ENCODE results near the gene CDK13.
"Not testable (repeated sequence)": the region's sequence is repeated elsewhere in the genome, so short reads cannot be mapped to it uniquely, and the experiment has no call there.

Gene CDK13

GRCh38 chr7:40137563-40137962 is 187.5 kb downstream of the CDK13 start:
- Histone ChIP-seq H3K79me2 (ENCODE audit: low read length) (peaks cover 18% of the 10 kb centered on the region), H3K27me3 (ENCODE audit: low read depth, low read length) (no peaks in the 10 kb centered on the region), H4K20me1 (ENCODE audit: insufficient read depth, low read length) (peaks cover 11% of the 10 kb centered on the region; the same call in 1 of the 2 replicates), H3K4me3 (ENCODE audit: low read length) (no peak overlapping the region), H3K27ac (ENCODE audit: low read length) (no peak overlapping the region), H3K4me2 (ENCODE audit: low read length) (no peak overlapping the region), H3K4me1 (ENCODE audit: low read length) (peaks cover 12% of the 10 kb centered on the region), H3K9ac (ENCODE audit: low read length) (no peak overlapping the region), H3K36me3 (replicated peaks; ENCODE audit: low read depth, low read length) (peaks cover 5% of the 10 kb centered on the region), H3K9me3 (ENCODE audit: insufficient read depth, low read length) (no peaks in the 10 kb centered on the region), H2AFZ (ENCODE audit: low read depth, low read length) (no peak overlapping the region)
- no peak for TF ChIP-seq CTCF (IDR thresholded peaks at IDR 0.05; ENCODE audit: low read depth, low read length)
- TF ChIP-seq EZH2phosphoT487 (IDR thresholded peaks at IDR 0.05; ENCODE audit: low read depth) = no peak

GRCh38 chr7:40138973-40139372 is 188.9 kb downstream of the CDK13 start:
- no peak for TF ChIP-seq EZH2phosphoT487 (IDR thresholded peaks at IDR 0.05; ENCODE audit: low read depth)
- peaks cover 4% of the 10 kb centered on the region for H3K79me2 ChIP-seq (ENCODE audit: low read length)
- no peak overlapping the region for H3K4me3 ChIP-seq (ENCODE audit: low read length)
- H3K4me1 ChIP-seq (ENCODE audit: low read length) = peaks cover 4% of the 10 kb centered on the region; the same call in 1 of the 2 replicates
- H4K20me1 ChIP-seq (ENCODE audit: insufficient read depth, low read length) = no peaks in the 10 kb centered on the region
- H3K9me3 ChIP-seq (ENCODE audit: insufficient read depth, low read length) = no peaks in the 10 kb centered on the region
- H3K36me3 ChIP-seq (replicated peaks; ENCODE audit: low read depth, low read length) = no peaks in the 10 kb centered on the region
- no peak overlapping the region for H3K9ac ChIP-seq (ENCODE audit: low read length)
- H3K4me2 ChIP-seq (ENCODE audit: low read length) = no peak overlapping the region
- peaks cover 3% of the 10 kb centered on the region; the same call in 1 of the 2 replicates for H3K27me3 ChIP-seq (ENCODE audit: low read depth, low read length)
- H3K27ac ChIP-seq (ENCODE audit: low read length) = no peak overlapping the region
- H2AFZ ChIP-seq (ENCODE audit: low read depth, low read length) = no peak overlapping the region

GRCh38 chr7:40139891-40140290 is 189.8 kb downstream of the CDK13 start:
- not testable (repeated sequence) for H3K4me3 ChIP-seq (ENCODE audit: low read length); H4K20me1 ChIP-seq (ENCODE audit: insufficient read depth, low read length); H3K9ac ChIP-seq (ENCODE audit: low read length); H2AFZ ChIP-seq (ENCODE audit: low read depth, low read length); H3K36me3 ChIP-seq (replicated peaks; ENCODE audit: low read depth, low read length); H3K4me2 ChIP-seq (ENCODE audit: low read length); H3K4me1 ChIP-seq (ENCODE audit: low read length); H3K27me3 ChIP-seq (ENCODE audit: low read depth, low read length); H3K9me3 ChIP-seq (ENCODE audit: insufficient read depth, low read length); H3K79me2 ChIP-seq (ENCODE audit: low read length); H3K27ac ChIP-seq (ENCODE audit: low read length)

DNA sequence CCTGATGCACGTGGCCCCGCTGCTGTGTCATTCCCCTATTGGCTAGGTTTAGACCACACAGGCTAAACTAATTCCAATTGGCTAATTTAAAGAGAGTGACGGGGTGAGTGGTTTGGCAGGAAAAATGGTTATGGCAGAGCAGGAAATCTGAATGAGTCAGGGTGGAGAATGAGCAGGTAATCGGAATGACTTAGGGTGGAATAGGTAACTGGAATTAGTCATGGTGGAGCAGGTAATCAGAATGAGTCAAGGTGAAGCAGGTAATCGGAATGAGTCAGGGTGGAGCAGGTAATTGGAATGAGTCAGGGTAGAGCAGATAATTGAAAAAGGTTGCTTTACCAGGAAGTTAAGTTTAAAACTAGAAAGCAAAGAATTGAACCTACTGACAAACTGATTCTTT is 191.9 kb downstream of the CDK13 start:
- H3K4me2 ChIP-seq (ENCODE audit: low read length); H3K9ac ChIP-seq (ENCODE audit: low read length); H3K36me3 ChIP-seq (replicated peaks; ENCODE audit: low read depth, low read length): not testable (repeated sequence)

DNA sequence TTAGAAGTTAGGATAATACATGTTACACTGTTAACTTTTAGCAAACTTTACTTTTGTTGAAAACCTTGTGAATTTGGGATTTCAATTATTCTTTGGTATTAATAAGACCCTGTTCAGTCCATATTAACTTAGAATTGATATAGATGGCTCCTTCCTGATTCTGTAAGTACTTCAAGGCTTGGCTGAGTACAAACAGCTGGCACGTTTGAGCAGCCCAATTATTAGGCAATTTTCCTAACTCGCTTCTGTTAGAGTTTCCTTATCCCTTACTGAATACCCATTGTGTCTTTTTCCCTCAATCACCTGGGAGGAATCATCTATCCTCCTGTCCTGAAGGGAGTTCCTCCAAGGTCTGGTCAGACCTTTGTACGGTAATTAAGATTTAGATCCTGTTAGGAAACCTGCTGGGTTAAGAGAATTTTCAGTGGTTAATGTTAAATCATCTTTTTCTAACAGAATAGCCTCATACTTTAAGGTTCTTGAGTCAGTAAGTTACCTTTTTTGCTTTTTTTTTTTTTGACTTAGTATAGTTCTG is 195.6 kb downstream of the CDK13 start:
- not testable (repeated sequence) for H3K4me1 ChIP-seq (ENCODE audit: low read length); H3K36me3 ChIP-seq (replicated peaks; ENCODE audit: low read depth, low read length); H3K27ac ChIP-seq (ENCODE audit: low read length); H3K4me2 ChIP-seq (ENCODE audit: low read length); H3K9me3 ChIP-seq (ENCODE audit: insufficient read depth, low read length); H3K27me3 ChIP-seq (ENCODE audit: low read depth, low read length); H3K4me3 ChIP-seq (ENCODE audit: low read length); H3K9ac ChIP-seq (ENCODE audit: low read length); H3K79me2 ChIP-seq (ENCODE audit: low read length); H4K20me1 ChIP-seq (ENCODE audit: insufficient read depth, low read length); H2AFZ ChIP-seq (ENCODE audit: low read depth, low read length)

More for the DNA sequence above, 191.9 kb downstream of the CDK13 start:
- H3K4me3 ChIP-seq (ENCODE audit: low read length); H2AFZ ChIP-seq (ENCODE audit: low read depth, low read length); H3K79me2 ChIP-seq (ENCODE audit: low read length); H3K27ac ChIP-seq (ENCODE audit: low read length); H3K27me3 ChIP-seq (ENCODE audit: low read depth, low read length); H4K20me1 ChIP-seq (ENCODE audit: insufficient read depth, low read length); H3K4me1 ChIP-seq (ENCODE audit: low read length); H3K9me3 ChIP-seq (ENCODE audit: insufficient read depth, low read length): not testable (repeated sequence)

DNA sequence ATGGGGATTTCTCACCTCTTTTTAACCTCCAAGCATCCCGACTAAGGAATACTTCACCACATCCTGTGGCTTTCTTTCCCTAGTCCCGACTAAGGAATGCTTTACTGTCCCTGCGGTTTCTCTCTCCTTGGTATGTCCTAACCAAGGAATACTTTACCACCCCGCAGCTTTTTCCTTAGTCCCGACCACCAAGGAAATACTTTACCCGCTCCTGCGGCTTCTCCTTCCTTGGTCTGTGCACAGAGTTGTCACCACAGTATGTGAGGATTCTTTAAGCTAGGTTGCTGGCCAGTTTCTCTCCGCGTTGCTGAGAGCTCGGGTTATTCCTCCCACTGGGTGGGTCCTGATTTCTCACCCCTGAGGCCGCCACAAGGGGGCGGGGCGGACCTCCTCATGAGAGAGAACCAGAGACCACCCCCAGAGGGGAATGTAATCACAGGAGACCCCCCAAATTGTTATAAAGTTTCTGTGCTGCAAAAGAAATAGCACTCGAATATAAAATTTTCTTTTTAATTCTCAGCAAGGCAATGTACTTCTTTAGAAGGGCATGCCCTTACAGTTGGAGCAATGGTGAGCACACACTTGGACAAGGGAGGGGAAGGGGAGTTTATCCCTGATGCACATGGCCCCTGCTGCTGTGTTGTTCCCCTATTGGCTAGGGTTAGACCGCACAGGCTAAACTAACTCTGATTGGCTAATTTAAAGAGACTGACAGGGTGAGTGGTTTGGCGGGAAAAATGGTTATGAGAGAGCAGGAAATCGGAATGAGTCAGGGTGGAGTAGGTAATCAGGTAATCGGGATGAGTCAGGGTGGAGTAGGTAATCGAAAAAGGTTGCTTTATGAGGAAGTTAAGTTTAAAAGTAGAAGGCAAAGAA is 197.6 kb downstream of the CDK13 start:
- peaks cover 7% of the 10 kb centered on the region; the same call in 1 of the 2 replicates for H3K27me3 ChIP-seq (ENCODE audit: low read depth, low read length)
- no peak overlapping the region for H3K27ac ChIP-seq (ENCODE audit: low read length)
- TF ChIP-seq CTCF (IDR thresholded peaks at IDR 0.05; ENCODE audit: low read depth, low read length) = no peak
- no peak for TF ChIP-seq EZH2phosphoT487 (IDR thresholded peaks at IDR 0.05; ENCODE audit: low read depth)
- no peaks in the 10 kb centered on the region for H3K9me3 ChIP-seq (ENCODE audit: insufficient read depth, low read length)
- H2AFZ ChIP-seq (ENCODE audit: low read depth, low read length) = no peak overlapping the region
- H3K9ac ChIP-seq (ENCODE audit: low read length) = no peak overlapping the region
- H3K4me2 ChIP-seq (ENCODE audit: low read length) = no peak overlapping the region
- no peak overlapping the region for H3K4me3 ChIP-seq (ENCODE audit: low read length)
- H3K79me2 ChIP-seq (ENCODE audit: low read length) = no peaks in the 10 kb centered on the region
- H3K36me3 ChIP-seq (replicated peaks; ENCODE audit: low read depth, low read length) = no peaks in the 10 kb centered on the region
- no peaks in the 10 kb centered on the region for H4K20me1 ChIP-seq (ENCODE audit: insufficient read depth, low read length)
- no peaks in the 10 kb centered on the region for H3K4me1 ChIP-seq (ENCODE audit: low read length)

GRCh38 chr7:40148247-40148580 is 198.2 kb downstream of the CDK13 start:
- H3K4me1 ChIP-seq (ENCODE audit: low read length); H3K79me2 ChIP-seq (ENCODE audit: low read length); H3K4me3 ChIP-seq (ENCODE audit: low read length); H3K9ac ChIP-seq (ENCODE audit: low read length); H3K9me3 ChIP-seq (ENCODE audit: insufficient read depth, low read length); H4K20me1 ChIP-seq (ENCODE audit: insufficient read depth, low read length); H3K4me2 ChIP-seq (ENCODE audit: low read length); H3K27me3 ChIP-seq (ENCODE audit: low read depth, low read length); H3K27ac ChIP-seq (ENCODE audit: low read length); H2AFZ ChIP-seq (ENCODE audit: low read depth, low read length); H3K36me3 ChIP-seq (replicated peaks; ENCODE audit: low read depth, low read length): not testable (repeated sequence)

Measured in OCI-LY3 (cell line).